ENCODE data around the gene CHAT.

The CHAT gene

DNA sequence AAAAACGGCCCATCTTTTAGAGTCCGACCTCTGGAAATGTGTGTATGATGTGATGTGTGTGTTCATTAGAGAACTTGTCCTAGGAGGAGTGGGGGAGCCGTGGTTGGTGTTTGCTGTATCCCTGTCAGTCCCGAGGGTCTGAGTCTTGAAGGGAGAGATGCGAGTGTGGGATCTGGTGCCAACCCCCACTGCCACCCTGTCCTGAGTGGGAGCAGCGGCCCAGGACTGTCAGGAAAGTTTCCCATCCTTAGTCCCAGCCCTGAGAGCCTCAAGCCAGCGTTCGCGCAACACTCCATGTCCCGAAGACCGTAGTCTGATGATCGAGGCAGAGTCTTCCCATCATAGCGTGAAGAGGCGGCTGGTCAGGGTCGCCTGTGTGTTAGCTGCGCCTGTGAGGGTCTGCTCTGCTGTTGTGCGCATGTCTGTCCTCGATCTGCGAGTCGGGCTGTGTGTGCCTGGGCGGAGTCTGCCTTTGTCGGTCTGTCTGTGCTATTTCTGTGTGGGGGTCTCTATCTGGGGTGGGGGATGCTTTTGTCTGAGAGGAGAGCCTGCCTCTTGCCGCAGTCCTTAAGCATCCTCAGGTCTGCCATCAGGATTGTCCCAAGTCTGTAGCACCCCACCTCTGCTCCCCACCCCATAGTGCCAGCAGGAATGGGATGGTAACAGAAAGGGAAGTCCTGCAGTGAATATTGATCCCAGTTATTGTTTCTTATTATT lies 514 bp upstream of the CHAT start:
- H3K36me3 ChIP-seq = no peaks in the 10 kb centered on the region
- H3K4me3 ChIP-seq (ENCODE audit: low read depth in 1 of 2, low read length in 1 of 2) = no peak overlapping the region
- no peak overlapping the region for H3K27ac ChIP-seq
- H3K27me3 ChIP-seq = peaks cover 100% of the 10 kb centered on the region
- no peaks in the 10 kb centered on the region for H3K9me3 ChIP-seq
- no peaks in the 10 kb centered on the region for H3K4me1 ChIP-seq (ENCODE audit: control insufficient read depth in 1 of 2, insufficient read depth in 1 of 2, low read depth in 1 of 2, low read length in 1 of 2)
- TF ChIP-seq CTCF (IDR thresholded peaks at IDR 0.05) = no peak

DNA sequence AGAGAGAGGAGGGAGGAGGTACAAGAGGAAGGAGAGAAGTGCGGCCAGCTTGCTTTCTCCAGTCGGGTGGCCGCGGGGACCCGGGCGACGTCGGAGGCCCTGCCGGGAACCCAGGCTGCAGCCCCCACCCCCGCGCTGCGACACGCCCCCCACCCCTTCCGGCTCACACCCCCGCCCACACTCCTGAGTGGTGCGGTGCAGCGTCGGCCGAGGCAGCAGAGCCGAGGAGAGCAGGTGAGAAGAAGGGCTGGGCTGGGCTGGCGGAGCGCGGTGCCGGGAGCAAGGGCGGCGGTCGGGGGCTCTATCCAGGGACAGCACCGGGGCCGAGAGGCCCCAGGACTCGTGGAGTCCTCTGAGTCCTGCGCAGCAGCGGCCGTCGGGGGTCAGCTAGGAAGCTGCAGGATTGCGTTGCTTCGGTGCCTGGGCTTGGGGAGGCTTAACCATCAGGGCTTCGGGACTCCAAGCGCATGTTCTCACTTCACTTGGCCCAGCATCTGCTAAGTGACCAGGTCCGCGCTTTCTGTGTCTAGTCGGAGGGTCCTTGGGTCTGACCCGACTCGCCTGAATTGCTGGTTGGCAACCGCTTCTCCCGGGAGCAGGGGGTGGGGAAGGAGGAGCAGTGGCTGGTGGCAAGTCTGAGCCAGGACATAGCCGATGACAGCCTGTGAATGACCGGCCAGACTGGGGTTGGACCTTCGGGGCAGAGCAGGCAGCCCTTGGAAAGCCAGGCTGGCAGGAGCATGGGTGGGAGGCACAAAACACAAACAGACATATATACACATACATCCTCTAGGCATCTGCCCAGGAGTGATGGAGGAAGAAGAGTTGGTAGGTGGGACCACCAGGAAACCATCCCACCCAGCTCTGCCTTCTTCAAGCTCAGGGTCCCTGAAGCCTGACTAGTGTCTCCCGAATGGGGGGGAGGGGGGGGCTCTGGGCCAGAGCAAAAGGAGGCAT lies 683 bp downstream of the CHAT start:
- H3K27me3 ChIP-seq = peaks cover 100% of the 10 kb centered on the region

GRCh38 chr10:49615213-49615612 lies 1.4 kb downstream of the CHAT start:
- TF ChIP-seq CTCF (IDR thresholded peaks at IDR 0.05) = no peak
- Histone ChIP-seq H3K4me1 (ENCODE audit: control insufficient read depth in 1 of 2, insufficient read depth in 1 of 2, low read depth in 1 of 2, low read length in 1 of 2) (no peaks in the 10 kb centered on the region), H3K27me3 (peaks cover 100% of the 10 kb centered on the region), H3K9me3 (no peaks in the 10 kb centered on the region), H3K4me3 (ENCODE audit: low read depth in 1 of 2, low read length in 1 of 2) (no peak overlapping the region), H3K36me3 (no peaks in the 10 kb centered on the region), H3K27ac (no peak overlapping the region)

More for the DNA sequence above, 683 bp downstream of the CHAT start:
- H3K9me3 ChIP-seq = no peaks in the 10 kb centered on the region
- H3K4me3 ChIP-seq (ENCODE audit: low read depth in 1 of 2, low read length in 1 of 2) = no peak overlapping the region
- no peak for TF ChIP-seq CTCF (IDR thresholded peaks at IDR 0.05)
- H3K4me1 ChIP-seq (ENCODE audit: control insufficient read depth in 1 of 2, insufficient read depth in 1 of 2, low read depth in 1 of 2, low read length in 1 of 2) = no peaks in the 10 kb centered on the region
- H3K36me3 ChIP-seq = no peaks in the 10 kb centered on the region
- H3K27ac ChIP-seq = no peak overlapping the region

GRCh38 chr10:49615721-49616120 lies 1.9 kb downstream of the CHAT start:
- Histone ChIP-seq H3K27me3 (peaks cover 100% of the 10 kb centered on the region), H3K4me1 (ENCODE audit: control insufficient read depth in 1 of 2, insufficient read depth in 1 of 2, low read depth in 1 of 2, low read length in 1 of 2) (no peaks in the 10 kb centered on the region), H3K36me3 (no peaks in the 10 kb centered on the region), H3K4me3 (ENCODE audit: low read depth in 1 of 2, low read length in 1 of 2) (no peak overlapping the region), H3K27ac (no peak overlapping the region), H3K9me3 (no peaks in the 10 kb centered on the region)
- no peak for TF ChIP-seq CTCF (IDR thresholded peaks at IDR 0.05)

DNA sequence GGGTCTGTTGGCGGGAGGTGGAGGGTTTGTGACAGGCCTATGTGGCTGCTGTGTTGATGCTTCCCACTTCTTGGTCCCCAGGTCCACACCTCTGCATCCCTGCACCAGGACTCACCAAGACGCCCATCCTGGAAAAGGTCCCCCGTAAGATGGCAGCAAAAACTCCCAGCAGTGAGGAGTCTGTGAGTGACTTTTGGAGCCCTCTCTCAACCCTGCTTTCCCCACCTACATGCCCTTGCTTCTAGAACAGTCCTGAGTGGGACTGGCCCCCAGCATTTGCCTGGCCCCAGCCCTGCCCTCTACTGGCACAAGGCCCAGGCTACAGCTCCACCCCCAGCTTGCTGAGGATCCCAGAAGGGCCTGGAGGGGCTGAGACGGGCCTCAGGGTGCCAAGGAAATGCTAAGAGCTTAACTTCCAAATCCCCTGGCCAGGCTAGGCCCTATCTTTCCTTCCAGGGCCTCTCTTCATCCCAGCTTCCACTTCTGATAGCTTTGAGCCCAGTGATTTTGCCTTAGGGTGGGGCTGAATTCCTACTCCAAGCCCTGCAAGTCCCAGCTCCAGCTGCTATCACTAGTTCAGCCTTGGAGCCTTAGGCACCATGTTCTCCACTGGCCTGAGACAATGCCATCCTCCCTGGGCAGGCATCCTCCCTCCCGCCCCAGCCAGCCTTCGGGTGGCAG lies 2.7 kb downstream of the CHAT start:
- H3K9me3 ChIP-seq = no peaks in the 10 kb centered on the region

More for the DNA sequence above, 2.7 kb downstream of the CHAT start:
- H3K27ac ChIP-seq = no peak overlapping the region
- peaks cover 100% of the 10 kb centered on the region for H3K27me3 ChIP-seq
- no peak for TF ChIP-seq CTCF (IDR thresholded peaks at IDR 0.05)
- no peaks in the 10 kb centered on the region for H3K36me3 ChIP-seq
- H3K4me1 ChIP-seq (ENCODE audit: control insufficient read depth in 1 of 2, insufficient read depth in 1 of 2, low read depth in 1 of 2, low read length in 1 of 2) = no peaks in the 10 kb centered on the region
- no peak overlapping the region for H3K4me3 ChIP-seq (ENCODE audit: low read depth in 1 of 2, low read length in 1 of 2)
